GM11168 (cell line): ENCODE results near the gene FBXW8.

Source experiments
- in situ Hi-C: fragments of 300-500 bp; cut with MboI; formaldehyde crosslinking; loops from one replicate; pipeline ENCODE4 v1.12.0; 2022; ENCODE audit warnings: low sequenced_read_pairs; ENCODE audit not compliant: unreplicated experiment

The FBXW8 gene

GRCh38 chr12:117033382-117034221 lies 122.9 kb downstream of the FBXW8 start:
- in situ Hi-C loops: no loop called here

GRCh38 chr12:117034249-117034648 lies 123.5 kb downstream of the FBXW8 start:
- in situ Hi-C loops: no loop called here

- in situ Hi-C loops: no loop called here
Measured at GRCh38 chr12:117034701-117035151, 124.0 kb downstream of the FBXW8 start.

GRCh38 chr12:117035287-117035686 lies 124.5 kb downstream of the FBXW8 start:
- in situ Hi-C loops: no loop called here

- in situ Hi-C loops: no loop called here
Measured at GRCh38 chr12:117036046-117036445, 125.3 kb downstream of the FBXW8 start.

- in situ Hi-C loops: no loop called here
Measured at GRCh38 chr12:117036547-117036946, 125.8 kb downstream of the FBXW8 start.

GRCh38 chr12:117037289-117038022 lies 126.7 kb downstream of the FBXW8 start:
- in situ Hi-C loops: no loop called here

GRCh38 chr12:117038023-117038680 lies 127.4 kb downstream of the FBXW8 start:
- in situ Hi-C loops: no loop called here

- in situ Hi-C loops: no loop called here
Measured at GRCh38 chr12:117038919-117039318, 128.2 kb downstream of the FBXW8 start.

- in situ Hi-C loops: no loop called here
Measured at GRCh38 chr12:117039891-117040309, 129.2 kb downstream of the FBXW8 start.

- in situ Hi-C loops: no loop called here
Measured at GRCh38 chr12:117040496-117040895, 129.7 kb downstream of the FBXW8 start.

GRCh38 chr12:117041798-117042170 lies 131.0 kb downstream of the FBXW8 start:
- in situ Hi-C loops: no loop called here

- in situ Hi-C loops: no loop called here
Measured at GRCh38 chr12:117042171-117042842, 131.6 kb downstream of the FBXW8 start.

GRCh38 chr12:117042862-117043261 lies 132.1 kb downstream of the FBXW8 start:
- in situ Hi-C loops: no loop called here

GRCh38 chr12:117044311-117044710 lies 133.6 kb downstream of the FBXW8 start:
- in situ Hi-C loops: no loop called here

- in situ Hi-C loops: no loop called here
Measured at GRCh38 chr12:117044790-117045159, 134.0 kb downstream of the FBXW8 start.

GRCh38 chr12:117045160-117046010 lies 134.6 kb downstream of the FBXW8 start:
- in situ Hi-C loops: no loop called here

- in situ Hi-C loops: no loop called here
Measured at GRCh38 chr12:117046011-117046369, 135.2 kb downstream of the FBXW8 start.

- in situ Hi-C loops: no loop called here
Measured at GRCh38 chr12:117046425-117046824, 135.7 kb downstream of the FBXW8 start.
